Measurements from ENCODE around the gene TMPRSS6.
A peak's percentile ranks its signal among the peaks of the same experiment; 100 is the strongest.

The TMPRSS6 gene

DNA sequence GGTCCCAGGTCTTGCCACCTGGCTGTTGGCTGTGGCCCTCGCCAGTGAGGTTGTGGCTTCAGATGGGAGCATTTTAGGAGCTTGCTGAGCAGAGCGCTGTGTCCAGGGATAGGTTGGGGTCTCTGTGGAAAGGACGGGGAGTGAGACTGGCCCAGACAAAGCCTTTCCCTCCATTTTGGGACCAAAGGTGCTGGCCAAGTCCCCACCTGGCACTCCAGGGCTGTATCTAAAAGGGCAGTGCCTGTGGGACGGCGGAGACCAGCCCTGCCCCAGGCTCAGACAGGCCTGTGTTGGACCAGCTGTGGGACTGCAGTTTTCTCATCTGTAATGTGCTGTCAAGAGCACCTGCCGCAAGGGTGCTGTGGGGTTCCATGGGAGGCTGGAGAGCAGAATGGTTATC is 62.9 kb downstream of the TMPRSS6 start:
- no peak for DNase-seq

- no peak for DNase-seq
These were observed 63.6 kb downstream of the TMPRSS6 start for GRCh38 chr22:37045958-37046357.

- DNase-seq = no peak
These were observed 64.6 kb downstream of the TMPRSS6 start for GRCh38 chr22:37044634-37045625.

DNA sequence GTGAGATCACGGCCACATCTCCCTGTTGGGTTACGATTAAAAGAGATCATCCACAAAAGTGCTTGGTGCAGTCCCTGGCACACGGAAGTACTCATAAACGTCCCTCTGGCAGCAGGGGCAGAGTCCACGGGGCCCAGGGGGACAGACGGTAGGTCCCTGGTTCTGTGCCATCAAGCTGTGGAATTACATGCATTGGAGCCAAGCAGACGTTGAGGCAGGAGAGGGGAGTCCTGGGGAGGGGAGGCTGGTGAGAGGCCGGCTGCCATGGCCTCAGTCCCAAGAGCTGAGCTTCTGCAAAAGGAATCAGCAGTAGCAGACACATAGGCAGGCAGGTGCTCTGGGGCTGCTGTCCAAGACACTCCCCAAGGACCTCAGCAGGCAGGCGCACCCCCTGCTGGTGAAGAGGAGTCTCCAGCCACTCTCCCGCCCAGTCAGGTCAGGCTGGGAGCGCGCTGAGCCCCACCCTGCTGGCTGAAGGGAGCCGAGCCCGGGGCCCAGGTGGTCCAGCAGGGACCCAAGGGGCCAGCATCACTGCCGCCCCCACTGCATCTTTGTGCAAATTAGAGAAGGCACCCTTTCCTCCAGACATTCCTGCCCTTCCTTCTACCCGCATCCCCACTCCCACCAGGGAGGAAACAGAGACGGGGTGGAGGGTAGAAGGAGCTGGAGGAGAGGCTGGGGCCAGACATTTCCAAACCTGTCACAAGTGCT is 65.5 kb downstream of the TMPRSS6 start:
- DNase-seq = peak; percentile 46

DNA sequence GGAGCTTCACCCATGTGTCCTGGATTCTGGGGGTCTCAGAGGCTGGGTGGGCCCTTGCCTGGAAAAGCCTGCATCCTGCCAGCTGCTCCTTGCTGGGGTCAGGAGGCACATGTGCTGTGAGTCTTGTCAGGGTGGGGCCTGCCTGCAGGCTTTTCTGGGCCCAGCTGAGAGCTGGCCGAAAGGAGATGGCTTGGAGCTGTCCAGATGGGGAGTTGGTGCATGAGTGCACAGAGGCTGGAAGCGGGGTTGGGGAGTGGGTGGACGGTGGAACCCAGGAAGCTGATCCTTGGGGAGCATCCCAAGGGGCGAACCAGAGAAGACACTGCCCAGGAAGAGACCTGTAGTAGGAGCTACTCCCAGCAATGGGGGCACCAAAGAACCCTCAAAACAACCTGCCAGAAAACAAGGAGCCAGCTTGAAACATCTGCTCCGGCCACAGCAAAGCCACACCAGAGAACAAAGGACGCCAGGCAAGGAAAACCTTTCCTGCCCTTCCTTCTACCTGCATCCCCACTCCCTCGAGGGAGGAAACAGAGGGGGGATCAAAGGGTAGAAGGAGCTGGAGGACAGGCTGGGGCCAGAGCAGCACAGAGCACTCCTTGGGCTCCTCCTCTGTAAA is 66.2 kb downstream of the TMPRSS6 start:
- no peak for DNase-seq

DNA sequence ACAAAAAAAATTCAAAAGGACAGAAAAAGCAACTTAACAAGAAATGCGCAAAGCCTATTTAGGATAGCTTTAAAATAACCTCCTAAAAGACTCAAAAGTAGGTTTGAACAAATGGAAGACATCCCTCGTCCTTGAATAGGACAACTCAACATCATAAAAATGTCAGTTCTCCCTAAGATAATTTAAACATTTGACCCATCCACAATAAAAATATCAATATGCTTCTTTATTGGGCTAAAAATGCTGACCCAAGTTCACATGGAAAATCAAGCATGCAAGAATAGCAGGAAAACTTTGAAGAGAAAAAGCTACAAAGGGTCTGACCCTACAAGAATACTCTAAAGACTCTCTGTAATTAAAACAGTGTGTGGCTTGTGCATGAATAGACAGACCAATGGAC is 70.0 kb downstream of the TMPRSS6 start:
- no peak for DNase-seq

GRCh38 chr22:37037669-37038068 is 71.8 kb downstream of the TMPRSS6 start:
- DNase-seq = no peak

- no peak for DNase-seq
These were observed 72.7 kb downstream of the TMPRSS6 start for GRCh38 chr22:37036655-37037377.

DNA sequence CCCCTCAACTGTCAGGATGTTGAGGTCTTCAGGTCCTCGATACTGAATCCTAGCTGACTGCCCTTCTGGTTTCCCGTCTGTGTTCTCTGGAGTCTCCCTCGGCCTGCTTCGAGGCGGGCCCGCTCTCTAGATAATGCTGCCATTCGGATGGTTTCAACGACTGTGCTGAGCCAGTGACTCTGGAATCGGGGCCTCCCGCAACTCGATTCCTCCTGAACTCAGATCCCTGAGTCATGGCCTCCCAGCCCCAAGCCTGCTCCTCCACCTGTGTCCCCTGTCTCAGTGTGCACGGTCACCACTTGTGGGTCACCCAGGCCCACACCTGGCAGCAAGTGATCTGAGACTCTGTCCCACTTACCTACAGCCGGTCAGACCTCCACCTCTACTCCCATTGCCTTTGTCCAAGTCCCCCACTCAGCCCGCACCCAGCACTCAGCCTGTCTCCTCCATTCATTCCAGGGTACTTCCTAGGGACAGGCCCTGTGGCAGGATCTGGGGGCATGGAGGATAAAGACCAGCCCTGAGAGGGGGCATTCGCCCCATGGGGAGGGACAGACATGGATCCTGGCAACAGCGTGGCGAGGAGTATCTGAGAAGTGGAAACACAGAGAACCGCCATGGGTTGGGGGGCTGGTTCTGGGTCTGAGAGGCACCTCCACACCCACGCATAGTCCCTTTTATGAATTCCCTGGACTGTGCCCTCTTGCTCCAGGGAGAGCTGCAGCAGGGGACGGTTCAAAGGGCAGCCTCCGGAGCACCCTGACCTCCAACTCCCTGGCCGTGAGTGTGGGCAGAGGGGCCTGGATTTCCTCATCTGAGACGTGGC is 75.7 kb downstream of the TMPRSS6 start:
- no peak for DNase-seq

DNA sequence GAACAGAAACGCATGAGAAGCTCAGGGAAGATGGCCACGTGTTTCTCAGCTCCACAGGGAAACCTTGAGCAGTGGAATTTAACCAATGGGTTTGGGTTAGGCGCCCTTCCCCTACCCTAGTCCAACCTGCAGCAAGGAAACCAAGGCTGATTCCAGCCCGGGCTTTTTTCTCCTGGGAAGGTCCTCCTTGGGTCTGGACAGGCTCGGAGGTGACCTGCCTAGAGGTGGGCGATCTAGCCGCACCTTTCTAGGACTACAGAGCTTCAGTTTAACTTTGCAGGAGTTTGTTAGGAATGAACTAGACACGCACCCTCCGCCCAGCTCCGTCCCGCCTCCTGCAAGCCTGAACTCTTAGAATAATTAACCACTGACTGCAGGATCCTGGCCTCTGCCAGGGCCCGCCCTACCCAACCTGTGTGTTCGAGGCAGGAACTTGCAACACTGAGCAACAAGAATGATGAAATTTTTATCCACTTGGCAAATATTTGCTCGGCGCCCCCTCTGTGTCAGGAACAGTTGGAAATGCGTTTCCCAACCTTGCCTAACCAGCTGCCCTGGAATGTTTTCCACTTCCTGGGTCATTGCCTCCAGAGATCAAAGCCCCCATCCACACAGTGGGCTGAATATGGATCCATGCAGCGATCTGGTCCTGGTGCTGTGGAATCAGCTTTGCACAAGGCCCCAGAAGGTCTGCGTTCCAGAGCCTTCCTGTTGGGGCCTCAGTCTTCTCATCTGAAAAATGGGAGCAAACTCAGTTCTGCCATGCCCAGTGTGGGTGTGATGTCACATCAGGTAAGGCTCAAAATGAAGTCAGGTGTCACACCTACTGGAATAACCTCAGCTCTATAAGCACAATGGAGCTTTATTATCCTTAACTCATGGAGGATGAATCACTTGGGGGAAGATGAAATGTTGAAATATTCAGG is 76.7 kb downstream of the TMPRSS6 start:
- DNase-seq = no peak

DNA sequence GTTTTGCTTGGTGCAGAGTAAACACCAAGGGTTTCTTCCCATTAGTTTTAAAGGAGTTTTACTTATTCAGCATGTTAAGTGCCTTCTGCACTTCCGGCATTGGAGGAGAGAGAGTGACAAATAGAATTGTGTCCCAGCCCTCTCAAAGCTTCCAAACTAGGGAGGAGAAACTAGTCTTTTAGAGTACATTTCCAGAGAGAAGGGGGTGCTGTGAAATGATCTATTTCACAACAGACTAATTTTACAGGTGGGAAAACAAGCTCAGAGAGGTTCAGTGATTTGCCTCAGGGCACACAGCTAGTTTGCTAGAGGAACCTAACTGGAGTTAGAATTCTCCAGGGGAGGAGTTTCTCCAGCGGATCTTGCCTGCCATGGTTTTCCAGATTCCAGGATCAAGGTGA is 77.4 kb downstream of the TMPRSS6 start:
- DNase-seq = no peak

- DNase-seq = no peak
These were observed 78.8 kb downstream of the TMPRSS6 start for GRCh38 chr22:37030560-37031281.

DNA sequence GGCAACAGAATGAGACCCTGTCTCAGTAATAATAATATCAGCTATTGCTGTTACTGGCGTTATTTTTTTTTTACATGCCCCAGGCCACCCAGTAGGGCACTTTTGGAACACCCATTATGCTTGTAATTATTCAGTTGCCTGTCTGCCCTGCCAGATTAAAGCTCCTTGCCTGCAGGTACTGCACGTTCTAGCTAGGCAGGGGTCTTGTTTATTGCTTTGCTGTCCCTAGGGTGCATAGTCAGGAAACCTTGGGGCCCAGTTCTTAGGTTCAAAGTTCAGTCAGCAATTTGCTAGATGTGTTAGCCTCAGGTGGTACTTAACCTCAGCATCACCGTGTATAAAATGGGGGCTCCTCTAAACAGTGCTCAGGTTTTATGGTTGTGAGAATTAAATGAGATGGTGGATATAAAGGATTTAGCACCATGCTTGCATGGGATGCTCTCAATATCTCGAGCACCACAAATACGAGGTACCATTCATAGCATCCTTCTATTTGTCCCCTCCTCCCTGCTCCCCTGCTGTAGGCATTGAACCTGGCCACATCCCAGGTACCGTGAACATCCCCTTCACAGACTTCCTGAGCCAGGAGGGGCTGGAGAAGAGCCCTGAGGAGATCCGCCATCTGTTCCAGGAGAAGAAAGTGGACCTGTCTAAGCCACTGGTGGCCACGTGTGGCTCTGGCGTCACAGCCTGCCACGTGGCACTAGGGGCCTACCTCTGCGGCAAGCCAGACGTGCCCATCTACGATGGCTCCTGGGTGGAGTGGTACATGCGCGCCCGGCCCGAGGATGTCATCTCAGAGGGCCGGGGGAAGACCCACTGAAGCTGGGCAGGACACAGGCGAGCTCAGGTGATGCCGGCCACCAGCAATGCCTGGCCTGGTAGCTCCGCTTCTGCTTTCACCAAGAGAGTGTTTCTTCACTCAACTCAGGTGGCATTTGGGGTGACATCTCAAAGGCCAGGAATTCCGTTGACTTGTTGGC is 80.5 kb downstream of the TMPRSS6 start:
- DNase-seq = no peak

- DNase-seq = no peak
These were observed 82.0 kb downstream of the TMPRSS6 start for GRCh38 chr22:37027556-37027955.

DNA sequence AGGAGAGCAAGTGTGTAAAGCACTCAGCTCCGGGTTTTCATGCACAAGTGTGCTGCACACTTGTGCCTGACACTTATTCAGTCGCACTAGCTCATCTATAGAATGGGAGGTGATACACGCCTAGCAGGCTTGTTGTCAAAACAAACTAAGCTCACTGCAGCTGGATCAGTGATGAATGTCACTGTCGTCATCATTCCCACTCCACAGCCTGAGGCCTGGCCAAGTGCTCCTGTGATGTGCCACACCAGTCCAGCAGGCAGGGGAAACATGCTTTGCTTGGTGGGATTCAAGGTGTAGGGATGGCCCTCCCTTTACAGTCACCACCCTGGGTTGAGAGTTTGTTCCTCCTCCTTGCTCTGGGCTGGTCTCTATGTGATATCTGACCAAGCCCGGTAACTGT is 83.2 kb downstream of the TMPRSS6 start:
- no peak for DNase-seq

GRCh38 chr22:37025500-37026070 is 83.9 kb downstream of the TMPRSS6 start:
- DNase-seq = no peak

DNA sequence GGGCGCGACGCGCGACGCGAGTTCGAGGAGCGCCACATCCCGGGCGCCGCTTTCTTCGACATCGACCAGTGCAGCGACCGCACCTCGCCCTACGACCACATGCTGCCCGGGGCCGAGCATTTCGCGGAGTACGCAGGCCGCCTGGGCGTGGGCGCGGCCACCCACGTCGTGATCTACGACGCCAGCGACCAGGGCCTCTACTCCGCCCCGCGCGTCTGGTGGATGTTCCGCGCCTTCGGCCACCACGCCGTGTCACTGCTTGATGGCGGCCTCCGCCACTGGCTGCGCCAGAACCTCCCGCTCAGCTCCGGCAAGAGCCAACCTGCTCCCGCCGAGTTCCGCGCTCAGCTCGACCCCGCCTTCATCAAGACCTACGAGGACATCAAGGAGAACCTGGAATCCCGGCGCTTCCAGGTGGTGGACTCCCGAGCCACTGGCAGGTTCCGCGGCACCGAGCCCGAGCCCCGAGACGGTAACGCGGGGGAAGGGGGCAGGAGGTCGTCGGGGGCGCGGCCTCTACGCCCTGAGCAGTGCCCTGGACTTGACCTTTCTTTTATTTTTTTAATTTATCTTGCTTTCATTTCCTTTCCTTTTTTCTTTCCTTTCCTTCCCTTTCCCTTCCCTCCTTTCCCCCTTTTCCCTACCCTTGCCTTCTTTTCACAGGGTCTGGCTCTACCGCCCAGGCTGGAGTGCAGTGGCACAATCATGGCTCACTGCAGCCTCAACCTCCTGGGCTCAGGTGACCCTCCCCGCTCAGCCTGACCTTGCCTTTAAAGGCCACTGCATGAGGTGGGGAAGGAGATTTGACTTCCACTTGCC is 85.0 kb downstream of the TMPRSS6 start:
- DNase-seq = no peak
